HepG2 (cell line): ENCODE data around the gene UCP2. TPM values are rescaled to one million over a fixed set of nuclear protein-coding genes. Genes with fewer than 3 reads are reported as not detected.

Experiments used
- ATAC-seq: fragments of 200-7000 bp; cut with Tn5 transposase; 3 replicates; pipeline ENCODE4 v1.9.1; 2020; ENCODE audit warnings: mild to moderate bottlenecking, moderate library complexity
- BruUV-seq: library from RNA; stranded (reverse); fragments of 400-500 nt; replicated peaks from 2 replicates; lab custom pipeline; 2021; lab: Mats Ljungman, UMichigan
- CTCF ChIA-PET: fragments of 300-600 bp; formaldehyde crosslinking; extraction: SDS; loops from one replicate; lab custom pipeline; 2021; ENCODE audit warnings: low total read pairs, inconsistent platforms, low intra/inter-chr PET ratio; lab: Yijun Ruan, JAX
- POLR2A ChIA-PET: fragments of 350-600 bp; sonication (Branson Sonifier 250); formaldehyde crosslinking; loops from one replicate; lab custom pipeline; 2020; ENCODE audit warnings: antibody characterized with exemption, inconsistent platforms; lab: Yijun Ruan, JAX
- DNase-seq: peaks from one replicate; pipeline ENCODE4 v3.0.0-alpha.2; 2015; ENCODE audit warnings: low spot score
- FAIRE-seq: peaks from 3 replicates; lab custom pipeline; 2011; peaks lifted over from hg19 to GRCh38; lab: Jason Lieb, UNC
- H2AFZ ChIP-seq: one replicate; pipeline ENCODE4 v1.6.1; 2011; ENCODE audit warnings: low read length, inconsistent platforms
- H3K27ac ChIP-seq: fragments of 300-600 bp; 3 replicates; pipeline ENCODE4 v1.8.0; 2011; ENCODE audit warnings: mixed run types, mild to moderate bottlenecking, mixed read lengths, low read length, inconsistent platforms; ENCODE audit not compliant: insufficient read depth; ENCODE audit errors: extremely low read length
- H3K27me3 ChIP-seq, 2 experiments: fragments of 200-600 bp in 1 of 2; 2 replicates in 1 of 2; 3 replicates in 1 of 2; pipeline versions ENCODE4 v1.6.0 to v1.8.0; 2011; ENCODE audit warnings: low read length in 2 of 2, mild to moderate bottlenecking in 2 of 2, moderate library complexity in 2 of 2, inconsistent platforms in 1 of 2; ENCODE audit not compliant: insufficient read depth in 2 of 2, control insufficient read depth in 1 of 2
- H3K36me3 ChIP-seq, 2 experiments: fragments of 200-600 bp in 1 of 2; replicated peaks in 1 of 2; 2 replicates in 1 of 2; 3 replicates in 1 of 2; pipeline versions ENCODE4 v1.5.1 to v1.8.0; 2011; ENCODE audit warnings: low read length in 2 of 2, inconsistent platforms in 1 of 2; ENCODE audit not compliant: insufficient read depth in 2 of 2, control insufficient read depth in 1 of 2
- H3K4me1 ChIP-seq: 2 replicates; pipeline ENCODE4 v1.5.1; 2012; ENCODE audit warnings: low read length, inconsistent platforms; ENCODE audit not compliant: insufficient read depth
- H3K4me2 ChIP-seq: 2 replicates; pipeline ENCODE4 v1.6.0; 2011; ENCODE audit warnings: low read depth, low read length, inconsistent platforms
- H3K4me3 ChIP-seq, 3 experiments: fragments of 200-600 bp in 1 of 3; sonication (generic), shearing (Covaris generic) in 1 of 3; replicated peaks in 1 of 3; 2 replicates each; pipeline ENCODE4 v1.5.1; 2011 to 2016; ENCODE audit warnings: low read length in 3 of 3, inconsistent platforms in 2 of 3, low read depth in 2 of 3, mild to moderate bottlenecking in 2 of 3, control low read depth in 1 of 3, mixed read lengths in 1 of 3; ENCODE audit not compliant: insufficient read depth in 1 of 3
- H3K79me2 ChIP-seq: one replicate; pipeline ENCODE4 v1.6.1; 2011; ENCODE audit warnings: low read length, inconsistent platforms; ENCODE audit not compliant: insufficient read depth
- H3K9ac ChIP-seq: 2 replicates; pipeline ENCODE4 v1.6.0; 2011; ENCODE audit warnings: mild to moderate bottlenecking, low read depth, low read length, inconsistent platforms; ENCODE audit not compliant: insufficient read depth
- H3K9me3 ChIP-seq: 2 replicates; pipeline ENCODE4 v1.5.1; 2012; ENCODE audit warnings: mild to moderate bottlenecking, low read length
- H4K20me1 ChIP-seq: 2 replicates; pipeline ENCODE4 v1.6.0; 2011; ENCODE audit warnings: inconsistent platforms, mild to moderate bottlenecking, low read length, moderate library complexity; ENCODE audit not compliant: insufficient read depth
- CBX1 ChIP-seq: IDR thresholded peaks from one replicate; pipeline ENCODE4 v1.6.1; 2016; ENCODE audit warnings: antibody characterized with exemption, low read depth
- GTF3A ChIP-seq: sonication (generic); formaldehyde crosslinking; conservative IDR thresholded peaks from 2 replicates; pipeline ENCODE4 v1.4.0; 2020; ENCODE audit warnings: mild to moderate bottlenecking, missing genetic modification reagents
- KMT2B ChIP-seq: IDR thresholded peaks from 2 replicates; pipeline ENCODE4 v1.6.1; 2016; ENCODE audit warnings: missing genetic modification reagents, missing compliant biosample characterization
- MAF1 ChIP-seq: sonication (generic); formaldehyde crosslinking; IDR thresholded peaks from 2 replicates; pipeline ENCODE4 v1.5.0; 2020; ENCODE audit warnings: missing genetic modification reagents, borderline replicate concordance
- NR1H2 ChIP-seq: sonication (generic); formaldehyde crosslinking; IDR thresholded peaks from 2 replicates; pipeline ENCODE4 v1.8.1; 2022; ENCODE audit warnings: low read depth, missing genetic modification reagents, borderline replicate concordance
- PHF20 ChIP-seq: sonication (generic); formaldehyde crosslinking; IDR thresholded peaks from 2 replicates; pipeline ENCODE4 v1.5.0; 2020; ENCODE audit warnings: mild to moderate bottlenecking, missing genetic modification reagents
- SP5 ChIP-seq: IDR thresholded peaks from 2 replicates; pipeline ENCODE4 v1.6.1; 2016; ENCODE audit warnings: low read depth, borderline replicate concordance
- ZMYM4 ChIP-seq: sonication (generic); formaldehyde crosslinking; IDR thresholded peaks from 2 replicates; pipeline ENCODE4 v1.8.1; 2023; ENCODE audit warnings: mild to moderate bottlenecking, missing genetic modification reagents
- ZNF225 ChIP-seq: sonication (generic); formaldehyde crosslinking; IDR thresholded peaks from 2 replicates; pipeline ENCODE4 v1.4.0; 2020; ENCODE audit warnings: mild to moderate bottlenecking, missing genetic modification reagents
- ZNF607 ChIP-seq: sonication (generic); formaldehyde crosslinking; IDR thresholded peaks from 2 replicates; pipeline ENCODE4 v1.5.1; 2020; ENCODE audit warnings: missing genetic modification reagents, mild to moderate bottlenecking, borderline replicate concordance
- WGBS: methylation state at CpG from one replicate; pipeline ENCODE4 v1.1.6; 2017; ENCODE audit warnings: low lambda C conversion rate; 5-methylcytosine and 5-hydroxymethylcytosine counted together
- in situ Hi-C: cut with HindIII; loops from 2 replicates; pipeline ENCODE4 v1.10.0; 2017; ENCODE audit warnings: low pct_unique_long_range_greater_than_20kb; ENCODE audit not compliant: extremely low pct_ligation_motif_present
- intact Hi-C: fragments of 100-400 bp; cut with micrococcal nuclease; formaldehyde crosslinking; loops from one replicate; pipeline ENCODE4 v1.10.0; 2022; ENCODE audit not compliant: unreplicated experiment
- polyA plus RNA-seq, 8 experiments: library from polyadenylated mRNA; depleted of rRNA in 3 of 8; stranded (reverse) in 7 of 8; unstranded in 1 of 8; fragments of >200 nt; fragmentation: Illumina TruSeq in 4 of 8; extraction: Trizol in 4 of 8; gene quantifications; 2 replicates each; pipeline versions ENCODE4 v1.2.1 to v1.2.3, GENCODE V29; 2011 to 2016; ENCODE audit warnings: low read depth in 4 of 8, missing spikeins in 1 of 8, mixed read lengths in 1 of 8; ENCODE audit not compliant: insufficient read depth in 1 of 8
- total RNA-seq, 5 experiments: library from RNA; depleted of rRNA; stranded (reverse); fragments of >200 nt; fragmentation: Illumina TruSeq; extraction: Trizol; gene quantifications; 2 replicates each; pipeline ENCODE4 v1.2.3, GENCODE V29; 2016; ENCODE audit warnings: low read depth in 1 of 5
- TF ChIP-seq, protein P1 (sequence below): sonication (generic); formaldehyde crosslinking; IDR thresholded peaks from 2 replicates; pipeline ENCODE4 v1.5.0; 2020; ENCODE audit warnings: missing genetic modification reagents, mild to moderate bottlenecking, borderline replicate concordance
- TF ChIP-seq, protein P2 (sequence below): sonication (generic); formaldehyde crosslinking; IDR thresholded peaks from 2 replicates; pipeline ENCODE4 v1.5.1; 2020; ENCODE audit warnings: missing genetic modification reagents, mild to moderate bottlenecking, borderline replicate concordance
- TF ChIP-seq, protein P3 (sequence below): sonication (generic); formaldehyde crosslinking; IDR thresholded peaks from 2 replicates; pipeline ENCODE4 v1.4.0; 2020; ENCODE audit warnings: missing genetic modification reagents

Gene UCP2
- total and polyA plus RNA-seq, 2 of the 13 experiments (the other 11 are each of a cell fraction or from before 2014, with no cell fraction given): 2.7 to 3.2 TPM

DNA sequence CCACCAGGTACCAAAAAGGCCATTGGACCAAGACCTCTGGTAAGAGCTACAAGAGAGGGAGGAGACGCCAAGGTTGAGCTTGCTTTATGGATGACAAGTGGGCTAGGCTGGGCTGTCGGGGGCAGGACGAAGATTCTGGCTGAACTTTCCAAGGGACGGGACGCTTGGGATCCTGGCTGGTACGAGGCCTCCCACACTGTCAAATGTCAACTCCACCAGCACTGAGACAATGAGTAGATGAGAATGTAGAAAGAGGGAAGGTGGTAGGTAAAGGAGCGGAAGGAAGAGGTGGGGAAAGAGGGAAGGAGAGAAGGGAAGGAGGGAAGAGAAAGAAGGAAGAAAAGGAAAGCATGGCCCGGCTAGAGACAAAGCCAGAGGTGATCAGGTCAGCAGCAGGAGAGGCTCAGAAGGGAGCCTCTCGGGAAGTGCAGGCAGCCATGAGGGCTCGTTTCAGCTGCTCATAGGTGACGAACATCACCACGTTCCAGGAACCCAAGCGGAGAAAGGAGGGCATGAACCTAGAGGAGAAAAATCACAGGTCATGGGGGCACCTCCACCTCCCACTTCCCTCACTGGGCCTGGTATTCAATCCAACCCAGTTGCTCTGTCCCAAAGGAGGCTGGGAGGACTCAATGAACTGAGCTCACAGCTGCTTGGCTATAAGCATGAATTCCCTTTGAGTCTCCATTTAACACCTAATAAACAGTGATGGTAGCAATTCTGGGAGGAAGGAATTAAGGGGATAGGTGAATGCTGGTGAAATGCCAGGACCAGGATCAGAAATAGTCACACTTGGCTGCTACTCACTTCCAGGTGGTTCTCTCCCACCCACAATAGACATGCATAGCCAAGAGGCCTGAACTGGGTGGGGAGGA lies 7.8 kb downstream of the UCP2 start:
- H3K36me3 ChIP-seq: peaks cover 16 to 38% of the 10 kb centered on the region in 2 experiments; a peak in 4 of 5 replicates
- ChIA-PET CTCF (no interaction called here), POLR2A (no interaction called here)
- no peak overlapping the region for H3K4me3 ChIP-seq
- H3K79me2 ChIP-seq: no peaks in the 10 kb centered on the region
- H3K4me1 ChIP-seq: peaks cover 6% of the 10 kb centered on the region
- no peak overlapping the region for H3K4me2 ChIP-seq
- no peak overlapping the region for H3K9ac ChIP-seq
- no peaks in the 10 kb centered on the region for H3K9me3 ChIP-seq
- no peak overlapping the region for H3K27ac ChIP-seq
- no peak for TF ChIP-seq ZNF607
- TF ChIP-seq, protein P1, sequence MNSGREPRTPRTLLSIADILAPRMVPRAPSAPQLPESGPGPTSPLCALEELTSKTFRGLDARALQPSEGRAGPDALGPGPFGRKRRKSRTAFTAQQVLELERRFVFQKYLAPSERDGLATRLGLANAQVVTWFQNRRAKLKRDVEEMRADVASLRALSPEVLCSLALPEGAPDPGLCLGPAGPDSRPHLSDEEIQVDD (CRISPR knock-in tag): no peak
- no peak for TF ChIP-seq ZMYM4
- TF ChIP-seq NR1H2 (CRISPR knock-in tag): no peak
- TF ChIP-seq, protein P2, sequence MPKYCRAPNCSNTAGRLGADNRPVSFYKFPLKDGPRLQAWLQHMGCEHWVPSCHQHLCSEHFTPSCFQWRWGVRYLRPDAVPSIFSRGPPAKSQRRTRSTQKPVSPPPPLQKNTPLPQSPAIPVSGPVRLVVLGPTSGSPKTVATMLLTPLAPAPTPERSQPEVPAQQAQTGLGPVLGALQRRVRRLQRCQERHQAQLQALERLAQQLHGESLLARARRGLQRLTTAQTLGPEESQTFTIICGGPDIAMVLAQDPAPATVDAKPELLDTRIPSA (CRISPR knock-in tag): no peak
- TF ChIP-seq, protein P3, sequence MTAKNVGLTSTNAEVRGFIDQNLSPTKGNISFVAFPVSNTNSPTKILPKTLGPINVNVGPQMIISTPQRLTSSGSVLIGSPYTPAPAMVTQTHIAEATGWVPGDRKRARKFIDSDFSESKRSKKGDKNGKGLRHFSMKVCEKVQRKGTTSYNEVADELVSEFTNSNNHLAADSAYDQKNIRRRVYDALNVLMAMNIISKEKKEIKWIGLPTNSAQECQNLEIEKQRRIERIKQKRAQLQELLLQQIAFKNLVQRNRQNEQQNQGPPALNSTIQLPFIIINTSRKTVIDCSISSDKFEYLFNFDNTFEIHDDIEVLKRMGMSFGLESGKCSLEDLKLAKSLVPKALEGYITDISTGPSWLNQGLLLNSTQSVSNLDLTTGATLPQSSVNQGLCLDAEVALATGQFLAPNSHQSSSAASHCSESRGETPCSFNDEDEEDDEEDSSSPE (CRISPR knock-in tag): no peak
- no peak for TF ChIP-seq MAF1 (CRISPR knock-in tag)
- TF ChIP-seq ZNF225 (CRISPR knock-in tag): no peak
- no peak for TF ChIP-seq GTF3A (CRISPR knock-in tag)
- no peak for TF ChIP-seq SP5
- no peak for TF ChIP-seq PHF20
- TF ChIP-seq KMT2B (CRISPR knock-in tag): no peak
- no peak for TF ChIP-seq CBX1
- in situ Hi-C loops: loop anchor here (25.0 kb wide), 1 partner anchor 187 kb away; the partner anchor contains the start of genes C2CD3 and PPME1
- no TSS peak for BruUV-seq
- WGBS: over 99% methylated on average over 13 of the region's 13 CpGs
- FAIRE-seq (no peak), DNase-seq (no peak), ATAC-seq (no peak)
- H3K27me3 ChIP-seq: no peaks in the 10 kb centered on the region
- no peak overlapping the region for H2AFZ ChIP-seq
- intact Hi-C loops: no loop called here
- H4K20me1 ChIP-seq: no peaks in the 10 kb centered on the region
